ENCODE results near the gene FBXL15.

Gene FBXL15

DNA sequence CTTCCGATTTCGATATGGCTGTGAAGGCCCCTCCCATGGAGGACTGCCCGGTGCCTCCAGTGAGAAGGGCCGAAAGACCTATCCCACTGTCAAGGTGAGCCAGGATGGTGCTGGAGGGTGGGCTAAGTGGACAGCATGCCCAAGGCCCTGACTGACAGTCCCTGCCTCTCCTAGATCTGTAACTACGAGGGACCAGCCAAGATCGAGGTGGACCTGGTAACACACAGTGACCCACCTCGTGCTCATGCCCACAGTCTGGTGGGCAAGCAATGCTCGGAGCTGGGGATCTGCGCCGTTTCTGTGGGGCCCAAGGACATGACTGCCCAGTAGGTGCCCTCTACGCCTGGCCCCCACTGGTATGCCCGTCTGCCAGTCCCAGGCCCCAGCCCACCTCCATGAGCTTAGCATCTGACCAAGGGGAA is 23.9 kb upstream of the FBXL15 start:
- ATAC-seq: no peak
- no peak for TF ChIP-seq ZFP30 (CRISPR knock-in tag; IDR thresholded peaks at IDR 0.05)
- no peak for TF ChIP-seq POU6F1 (CRISPR knock-in tag; IDR thresholded peaks at IDR 0.05; ENCODE audit: borderline replicate concordance, low read depth)
- no peak for TF ChIP-seq OSR1 (CRISPR knock-in tag; IDR thresholded peaks at IDR 0.05)
- TF ChIP-seq CSDC2 (CRISPR knock-in tag; IDR thresholded peaks at IDR 0.05): no peak
- TF ChIP-seq CREB5 (CRISPR knock-in tag; IDR thresholded peaks at IDR 0.05; ENCODE audit: low read depth): no peak
- TF ChIP-seq, protein P1, sequence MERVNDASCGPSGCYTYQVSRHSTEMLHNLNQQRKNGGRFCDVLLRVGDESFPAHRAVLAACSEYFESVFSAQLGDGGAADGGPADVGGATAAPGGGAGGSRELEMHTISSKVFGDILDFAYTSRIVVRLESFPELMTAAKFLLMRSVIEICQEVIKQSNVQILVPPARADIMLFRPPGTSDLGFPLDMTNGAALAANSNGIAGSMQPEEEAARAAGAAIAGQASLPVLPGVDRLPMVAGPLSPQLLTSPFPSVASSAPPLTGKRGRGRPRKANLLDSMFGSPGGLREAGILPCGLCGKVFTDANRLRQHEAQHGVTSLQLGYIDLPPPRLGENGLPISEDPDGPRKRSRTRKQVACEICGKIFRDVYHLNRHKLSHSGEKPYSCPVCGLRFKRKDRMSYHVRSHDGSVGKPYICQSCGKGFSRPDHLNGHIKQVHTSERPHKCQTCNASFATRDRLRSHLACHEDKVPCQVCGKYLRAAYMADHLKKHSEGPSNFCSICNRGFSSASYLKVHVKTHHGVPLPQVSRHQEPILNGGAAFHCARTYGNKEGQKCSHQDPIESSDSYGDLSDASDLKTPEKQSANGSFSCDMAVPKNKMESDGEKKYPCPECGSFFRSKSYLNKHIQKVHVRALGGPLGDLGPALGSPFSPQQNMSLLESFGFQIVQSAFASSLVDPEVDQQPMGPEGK (CRISPR knock-in tag; IDR thresholded peaks at IDR 0.05; ENCODE audit: borderline replicate concordance): no peak
- no peak for TF ChIP-seq ISL1 (CRISPR knock-in tag; IDR thresholded peaks at IDR 0.05)
- no peak for TF ChIP-seq ZNF8 (CRISPR knock-in tag; IDR thresholded peaks at IDR 0.05)

- no peak for ATAC-seq
Observed at GRCh38 chr10:102397222-102398171, 23.1 kb upstream of the FBXL15 start.

More at GRCh38 chr10:102397222-102398171, 23.1 kb upstream of the FBXL15 start:
- TF ChIP-seq TSHZ2 (CRISPR knock-in tag; IDR thresholded peaks at IDR 0.05) (no peak), BACH2 (CRISPR knock-in tag; IDR thresholded peaks at IDR 0.05; ENCODE audit: borderline replicate concordance) (no peak), GLIS3 (CRISPR knock-in tag; IDR thresholded peaks at IDR 0.05) (no peak), ARNTL (CRISPR knock-in tag; IDR thresholded peaks at IDR 0.05; ENCODE audit: borderline replicate concordance, low read depth) (no peak), POU6F1 (CRISPR knock-in tag; IDR thresholded peaks at IDR 0.05; ENCODE audit: borderline replicate concordance, low read depth) (no peak), PPARA (CRISPR knock-in tag; IDR thresholded peaks at IDR 0.05; ENCODE audit: borderline replicate concordance) (no peak), ZFP3 (CRISPR knock-in tag; IDR thresholded peaks at IDR 0.05) (no peak), CREB5 (CRISPR knock-in tag; IDR thresholded peaks at IDR 0.05; ENCODE audit: low read depth) (no peak), RARB (CRISPR knock-in tag; IDR thresholded peaks at IDR 0.05) (no peak), ZC3H10 (CRISPR knock-in tag; IDR thresholded peaks at IDR 0.05) (no peak), CSDC2 (CRISPR knock-in tag; IDR thresholded peaks at IDR 0.05) (no peak)
- TF ChIP-seq, protein P1 (CRISPR knock-in tag; IDR thresholded peaks at IDR 0.05; ENCODE audit: borderline replicate concordance): no peak

All from SK-N-SH treated with all-trans-retinoic acid at 6 μM for 48 hours (cell line).